ENCODE data around the gene METAP1D.

Gene METAP1D

GRCh38 chr2:172082105-172082943 lies 82.6 kb downstream of the METAP1D start:
- no peak for DNase-seq

GRCh38 chr2:172082944-172083627 lies 83.3 kb downstream of the METAP1D start:
- DNase-seq = no peak

- no peak for DNase-seq
Measured at GRCh38 chr2:172083628-172084394, 84.1 kb downstream of the METAP1D start.

- DNase-seq = no peak
Measured at GRCh38 chr2:172084395-172084644, 84.6 kb downstream of the METAP1D start.

- peak; percentile 81 for DNase-seq
Measured at GRCh38 chr2:172084645-172085459, 85.1 kb downstream of the METAP1D start.

GRCh38 chr2:172085460-172086159 lies 85.9 kb downstream of the METAP1D start, which contains the start of gene DLX1:
DLX1 (plus strand) TSS chr2:172085507; CDS start chr2:172085678, 171 bp downstream.
- no peak for DNase-seq

GRCh38 chr2:172086241-172087206 lies 86.8 kb downstream of the METAP1D start:
- peak; percentile 67 for DNase-seq

GRCh38 chr2:172087207-172087779 lies 87.5 kb downstream of the METAP1D start:
- DNase-seq = no peak

GRCh38 chr2:172087780-172088244 lies 88.1 kb downstream of the METAP1D start:
- no peak for DNase-seq

GRCh38 chr2:172088245-172089004 lies 88.7 kb downstream of the METAP1D start:
- DNase-seq = no peak

- no peak for DNase-seq
Measured at GRCh38 chr2:172089005-172089504, 89.3 kb downstream of the METAP1D start.

- DNase-seq = no peak
Measured at GRCh38 chr2:172089633-172090032, 89.9 kb downstream of the METAP1D start.

- DNase-seq = no peak
Measured at GRCh38 chr2:172090044-172090961, 90.5 kb downstream of the METAP1D start.

GRCh38 chr2:172091000-172091641 lies 91.4 kb downstream of the METAP1D start:
- DNase-seq = no peak

- no peak for DNase-seq
Measured at GRCh38 chr2:172091761-172092566, 92.2 kb downstream of the METAP1D start.

- DNase-seq = no peak
Measured at GRCh38 chr2:172092716-172093415, 93.1 kb downstream of the METAP1D start.

Measured in activated CD4-positive, alpha-beta T cell treated with anti-CD3 and anti-CD28 coated beads, Interleukin-10, Interleukin-2, amounts not matched to agents 100 ng/mL and 50 ng/mL, durations not matched to agents 16 hours and 8 hours (primary cell).